EL (cell line): Measurements from ENCODE around the gene CACNA2D3.

ENCODE experiments used
- DNase-seq: peaks from one replicate; pipeline ENCODE4 v3.0.0-alpha.2; 2016

CACNA2D3 gene

DNA sequence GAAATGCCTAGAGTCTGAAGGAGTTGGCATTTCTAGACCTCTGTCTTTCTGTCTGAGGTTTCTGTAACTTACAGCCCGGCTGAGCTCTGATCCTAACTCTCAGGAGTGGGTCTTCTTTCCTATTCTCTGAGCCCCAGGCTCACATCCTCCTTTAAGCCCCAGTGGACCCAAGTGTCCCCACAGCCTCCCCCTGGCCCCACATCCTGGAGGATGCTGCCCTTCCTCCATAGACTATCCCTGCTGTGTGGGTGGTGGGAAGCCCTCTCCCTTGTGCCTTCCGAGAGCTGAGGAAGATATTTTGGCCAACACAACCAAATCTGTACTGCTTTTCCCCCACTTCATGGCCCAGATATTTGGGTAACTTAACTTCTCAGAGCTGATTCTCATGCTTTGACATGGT, 654.2 kb downstream of the CACNA2D3 start:
- no peak for DNase-seq

- no peak for DNase-seq
These were observed 654.8 kb downstream of the CACNA2D3 start for GRCh38 chr3:54777141-54777540.

DNA sequence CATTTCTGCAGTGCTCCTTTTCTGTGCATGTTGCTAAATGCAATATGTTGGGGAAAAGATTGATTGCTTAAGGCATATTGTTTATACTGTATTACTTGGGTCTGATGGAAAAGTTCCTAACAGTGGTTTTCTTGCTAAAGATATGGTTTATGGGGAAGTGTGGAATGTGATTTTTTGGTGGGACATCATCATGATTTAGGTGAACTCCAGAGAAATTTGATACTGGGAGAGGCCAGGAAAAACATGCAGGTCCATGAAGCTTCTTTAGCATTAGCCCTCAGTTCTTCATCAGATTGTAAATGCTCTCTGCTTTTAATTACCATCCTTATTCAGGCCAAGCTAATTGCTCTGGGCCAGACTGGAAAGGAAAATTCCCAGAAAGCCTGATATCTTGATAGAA, 658.0 kb downstream of the CACNA2D3 start:
- DNase-seq, result no peak

- DNase-seq, result no peak
These were observed 659.4 kb downstream of the CACNA2D3 start for GRCh38 chr3:54781728-54782127.

DNA sequence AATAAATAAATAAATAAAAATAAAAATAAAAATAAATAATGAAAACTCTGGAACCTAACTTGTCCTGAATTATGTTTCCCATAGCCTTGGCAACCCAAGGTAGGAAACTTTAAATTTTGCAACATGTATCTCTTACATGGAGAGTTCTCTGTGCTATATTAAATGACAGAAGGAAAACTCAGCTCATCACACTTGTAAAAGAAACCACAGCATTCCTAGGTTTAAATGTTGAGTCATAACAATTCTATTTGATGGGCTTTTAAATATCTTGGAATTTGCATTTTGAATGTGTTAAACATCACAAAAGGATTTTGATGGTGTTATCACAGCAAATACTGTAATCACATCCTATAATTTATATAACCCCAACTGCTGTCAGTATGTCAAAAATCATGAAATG, 661.3 kb downstream of the CACNA2D3 start:
- peak; percentile 59 for DNase-seq

DNA sequence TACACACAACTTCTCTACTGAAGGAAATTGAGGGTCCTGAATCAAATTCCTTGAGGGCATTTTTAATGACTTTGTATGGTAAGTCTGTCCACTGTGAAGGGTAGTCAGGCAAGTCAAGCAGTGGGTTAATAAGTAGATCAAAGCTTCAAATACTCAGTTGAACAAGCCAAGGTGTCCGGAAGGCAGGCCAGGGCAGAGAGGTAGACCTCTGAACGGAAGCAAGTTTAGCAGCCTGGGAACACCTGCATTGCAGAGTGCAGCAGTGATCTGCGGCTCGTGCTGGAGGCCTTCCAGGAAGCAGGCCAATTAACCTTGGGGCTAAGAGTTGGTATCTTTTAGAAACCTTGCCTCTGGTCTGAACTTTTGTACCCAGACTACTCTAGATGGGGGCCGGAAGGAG, 661.7 kb downstream of the CACNA2D3 start:
- no peak for DNase-seq

GRCh38 chr3:54785976-54786375, 663.6 kb downstream of the CACNA2D3 start:
- no peak for DNase-seq

DNA sequence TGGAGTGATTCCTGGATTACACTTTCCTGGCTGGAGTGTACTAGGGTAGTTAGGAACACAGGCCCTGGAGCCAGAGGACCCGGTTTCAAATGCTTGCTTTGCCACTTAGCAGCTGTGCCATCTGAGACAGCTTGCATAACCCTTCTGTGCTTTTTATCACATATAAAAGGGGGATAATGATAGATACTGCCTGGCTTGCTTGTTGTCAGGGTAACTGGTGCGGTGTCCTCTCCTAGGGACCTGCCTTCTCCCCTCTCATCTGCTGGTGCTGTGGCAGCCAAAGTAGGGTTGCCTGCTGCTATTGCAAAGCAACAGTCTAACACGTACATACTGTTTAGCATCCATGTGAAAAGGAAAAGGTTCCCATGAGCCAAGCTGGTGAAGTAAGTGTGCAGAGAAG, 667.7 kb downstream of the CACNA2D3 start:
- no peak for DNase-seq

- DNase-seq, result no peak
These were observed 669.3 kb downstream of the CACNA2D3 start for GRCh38 chr3:54791501-54792156.

DNA sequence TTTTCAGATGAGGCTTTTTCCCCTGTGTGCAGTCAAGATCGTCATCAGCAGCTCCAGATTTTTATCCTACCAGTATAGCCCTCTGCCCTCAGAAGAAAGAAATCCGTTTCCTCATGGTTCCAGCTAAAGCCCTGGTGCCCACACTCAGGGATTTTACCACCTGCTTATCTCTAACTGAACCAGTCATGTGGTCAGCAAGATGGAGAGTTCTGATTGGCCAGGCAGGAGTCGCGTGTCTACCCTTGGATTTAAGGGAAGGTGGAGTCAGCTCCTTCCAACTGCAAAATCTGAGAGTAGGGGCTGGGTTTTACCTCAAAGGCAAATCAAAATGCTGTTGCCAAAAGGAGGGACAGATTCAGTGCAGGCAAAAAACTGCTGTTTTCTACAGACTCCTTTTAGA, 670.2 kb downstream of the CACNA2D3 start:
- no peak for DNase-seq

DNA sequence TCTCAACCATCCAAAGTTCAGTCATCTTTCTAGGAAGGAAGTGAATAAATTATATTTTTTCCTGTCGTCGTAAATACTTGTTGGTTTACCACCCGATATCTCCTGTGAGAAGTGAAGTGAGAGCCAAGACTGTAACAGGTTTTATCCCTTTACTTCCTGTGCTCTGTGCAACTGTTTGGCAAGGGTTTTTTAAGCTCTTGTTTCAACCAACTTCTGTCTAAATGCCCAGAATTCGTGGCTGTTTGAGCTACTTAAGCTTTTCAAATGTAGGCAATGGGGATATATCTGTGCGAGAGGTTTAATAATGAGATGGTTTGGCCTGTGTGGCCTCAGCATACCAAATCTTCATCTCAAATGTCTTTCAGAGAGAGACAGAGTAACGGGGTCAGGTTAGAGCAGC, 670.8 kb downstream of the CACNA2D3 start:
- DNase-seq, result no peak

DNA sequence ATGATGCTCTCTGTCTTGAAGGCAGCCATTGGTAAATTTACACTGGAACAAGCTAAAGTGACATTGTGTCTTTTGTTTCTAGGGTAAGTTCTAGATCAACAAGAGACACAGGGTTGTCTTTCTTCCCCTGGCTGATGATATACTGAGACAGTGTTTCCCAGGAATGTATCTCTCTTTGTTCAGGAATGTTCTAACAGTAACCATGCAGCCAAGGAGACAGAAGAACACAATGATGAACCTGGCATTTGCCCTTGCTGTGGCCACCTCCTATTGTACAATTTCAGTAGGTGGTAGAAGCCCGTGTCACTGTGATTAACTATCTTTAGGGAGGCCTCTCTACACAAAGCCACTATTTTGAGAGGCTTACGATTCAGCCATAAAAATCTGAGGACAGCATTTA, 674.8 kb downstream of the CACNA2D3 start:
- no peak for DNase-seq

DNA sequence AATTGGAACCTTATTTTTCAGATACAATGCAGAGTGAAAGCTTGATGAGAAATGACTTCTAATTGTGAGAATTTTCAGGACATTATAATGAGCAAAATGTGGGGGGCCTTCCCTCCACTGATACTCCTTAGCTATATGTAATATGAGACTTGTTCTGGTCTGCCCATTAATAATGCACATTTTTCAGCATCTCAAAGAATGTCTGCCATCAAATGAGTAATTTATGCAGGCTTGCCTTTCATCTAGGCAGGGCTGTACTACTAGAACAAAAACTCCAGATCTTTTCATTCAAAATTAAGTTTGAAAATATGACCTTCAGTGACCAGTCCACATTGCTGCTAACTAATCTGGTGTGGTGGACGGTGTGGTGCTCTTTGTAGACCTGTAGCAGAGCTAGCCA, 678.1 kb downstream of the CACNA2D3 start:
- DNase-seq, result no peak

- no peak for DNase-seq
These were observed 679.6 kb downstream of the CACNA2D3 start for GRCh38 chr3:54801977-54802376.

- DNase-seq, result no peak
These were observed 688.0 kb downstream of the CACNA2D3 start for GRCh38 chr3:54810401-54810800.

DNA sequence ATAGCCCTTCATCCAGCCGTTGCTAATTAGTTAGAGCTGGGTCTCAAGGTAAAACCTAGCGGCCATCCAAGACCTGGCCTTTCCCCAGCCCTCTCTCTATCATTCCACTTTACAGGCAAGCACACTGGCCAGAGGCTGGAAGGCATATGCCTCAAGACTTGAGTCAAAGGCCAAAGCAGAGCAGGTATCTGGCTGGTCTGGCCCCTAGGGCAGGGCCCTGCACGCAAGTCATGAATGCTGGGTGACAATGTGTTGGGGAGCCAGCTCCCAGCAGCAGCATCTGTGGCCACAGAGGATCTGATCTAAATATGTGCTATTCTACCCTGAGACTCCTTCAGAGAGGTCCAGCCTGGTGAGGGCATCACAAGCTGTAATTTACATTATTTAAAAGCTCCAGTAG, 691.9 kb downstream of the CACNA2D3 start:
- no peak for DNase-seq

DNA sequence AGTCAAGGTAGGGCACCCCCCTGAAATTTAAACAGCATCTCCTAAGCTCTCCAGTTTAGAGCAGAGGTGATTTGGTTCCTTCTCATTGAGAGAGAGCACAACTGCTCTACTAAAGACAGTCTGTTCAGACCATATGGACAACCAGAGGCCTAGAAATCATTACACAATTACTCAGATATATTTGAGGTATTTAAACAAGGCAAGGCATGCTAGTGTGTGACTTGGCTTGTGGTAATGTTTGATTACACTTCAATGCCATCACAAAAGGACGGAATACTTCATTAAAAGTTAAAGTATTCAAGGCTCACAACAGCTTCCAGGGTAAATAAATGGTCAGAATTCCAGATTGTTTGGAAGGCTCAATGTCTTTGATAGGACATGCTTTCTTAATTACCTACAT, 695.3 kb downstream of the CACNA2D3 start:
- DNase-seq, result peak; percentile 14

DNA sequence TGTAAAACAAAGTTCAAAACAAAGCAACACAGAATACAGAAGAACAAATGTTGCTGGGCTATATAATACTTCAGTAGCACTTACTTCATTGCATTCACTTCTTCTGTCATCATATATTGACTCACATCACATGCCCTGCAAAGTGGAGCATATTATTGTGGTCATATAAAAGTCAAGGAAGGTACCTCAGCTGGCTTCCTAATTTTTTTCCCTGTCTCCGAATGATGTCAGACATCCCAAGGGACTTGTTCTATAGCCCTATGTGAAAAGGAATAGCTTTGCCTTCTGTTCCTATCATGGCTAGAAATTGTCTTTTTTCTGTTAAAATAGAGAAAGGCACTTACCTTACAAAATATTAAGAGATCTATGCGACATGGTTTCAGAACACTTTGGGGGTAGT, 696.1 kb downstream of the CACNA2D3 start:
- no peak for DNase-seq

DNA sequence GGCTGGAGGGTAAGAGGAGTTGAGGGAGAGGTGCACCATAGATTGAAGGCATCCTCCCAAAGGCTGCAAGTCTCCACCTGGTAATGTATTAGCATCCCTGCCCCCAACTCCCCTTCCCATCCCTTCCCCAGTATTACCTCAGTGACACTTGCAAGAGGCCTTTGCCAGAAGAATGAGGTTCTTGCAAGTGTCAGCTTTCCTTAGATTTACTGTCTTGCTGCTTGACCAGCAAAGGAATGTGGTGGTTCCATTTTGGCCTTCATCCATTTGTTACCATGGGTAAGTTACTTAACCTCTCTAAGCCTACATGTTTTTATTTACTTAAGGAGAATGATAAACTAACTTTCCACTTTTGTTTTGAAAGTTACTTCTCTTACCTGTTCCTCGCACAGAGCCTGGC, 696.6 kb downstream of the CACNA2D3 start:
- DNase-seq, result no peak

- peak; percentile 14 for DNase-seq
These were observed 697.6 kb downstream of the CACNA2D3 start for GRCh38 chr3:54819946-54820345.

- DNase-seq, result peak; percentile 14
These were observed 699.9 kb downstream of the CACNA2D3 start for GRCh38 chr3:54822206-54822605.

GRCh38 chr3:54826251-54826691, 703.9 kb downstream of the CACNA2D3 start:
- peak; percentile 12 for DNase-seq

DNA sequence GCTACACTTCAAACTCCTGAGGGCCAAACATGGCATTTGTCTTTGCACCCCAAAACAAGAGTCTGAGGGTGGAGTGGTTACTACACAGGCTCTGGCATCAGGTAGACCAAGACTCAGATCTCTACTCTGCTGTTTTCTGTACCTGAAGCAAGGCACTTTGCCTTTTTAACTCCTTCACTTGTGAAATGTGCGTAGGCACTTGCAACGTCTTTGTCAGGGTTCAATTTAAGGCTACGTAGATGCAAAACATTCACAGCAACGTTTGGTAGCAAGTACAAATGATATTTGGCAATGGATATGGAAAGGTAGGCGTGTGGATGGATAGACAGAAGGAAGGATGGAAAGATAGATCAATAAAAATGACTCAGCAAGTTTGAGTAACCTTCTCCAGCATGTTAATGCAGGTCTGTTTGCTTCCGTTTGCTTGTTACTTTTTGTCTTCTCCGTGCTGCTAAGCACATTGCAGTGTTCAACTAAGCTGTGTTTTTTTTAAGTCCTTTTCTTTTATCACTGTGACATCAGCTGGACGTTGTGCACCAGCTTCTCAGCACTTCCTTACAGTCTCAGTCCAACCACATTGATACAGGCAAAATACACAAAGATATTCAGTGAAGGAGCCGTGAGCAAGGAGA, 704.8 kb downstream of the CACNA2D3 start:
- DNase-seq, result no peak

DNA sequence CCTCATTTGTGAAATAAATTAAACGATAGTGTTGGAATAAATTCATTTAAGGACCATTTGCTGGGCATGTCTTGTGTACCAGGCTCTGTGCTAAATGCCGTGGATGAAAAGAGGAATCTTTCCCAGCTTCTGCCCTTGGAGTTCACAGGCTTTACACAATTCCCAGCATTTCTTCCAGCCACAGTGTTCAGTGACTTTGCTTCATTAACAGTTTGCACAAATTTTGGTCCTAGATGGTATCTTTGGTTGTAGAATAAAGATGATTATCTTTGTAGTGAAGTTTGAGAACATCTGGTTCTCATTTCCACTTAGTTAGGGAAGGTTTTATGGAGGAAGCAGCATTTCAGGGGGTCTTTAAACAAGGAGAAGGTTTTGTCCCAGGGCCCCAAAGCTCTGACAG, 705.4 kb downstream of the CACNA2D3 start:
- DNase-seq, result no peak

- peak; percentile 16 for DNase-seq
These were observed 708.3 kb downstream of the CACNA2D3 start for GRCh38 chr3:54830658-54831057.
